ENCODE measurements around the gene CDH19. TPM values are rescaled to one million over a fixed set of nuclear protein-coding genes. Genes with fewer than 3 reads are reported as not detected.

The CDH19 gene
- total RNA-seq, 6 experiments from 2014 or later: 0.84 to 4.6 (median 1.9) TPM

- DNase-seq: no peak
- WGBS (ENCODE audit: insufficient coverage, low coverage, low lambda C conversion rate, missing lambda C conversion rate): 37% methylated on average over 4 of the region's 4 CpGs
- Histone ChIP-seq H3K27ac (no peak overlapping the region), H3K4me1 (no peaks in the 10 kb centered on the region), H3K36me3 (no peaks in the 10 kb centered on the region), H3K4me3 (no peak overlapping the region), H3K9me3 (no peaks in the 10 kb centered on the region), H3K27me3 (no peaks in the 10 kb centered on the region)
- ATAC-seq: no peak
- intact Hi-C loops (cut with DNase I): no loop called here
- TF ChIP-seq CTCF (IDR thresholded peaks at IDR 0.05): no peak
Observed at GRCh38 chr18:66587430-66587829, 16.5 kb downstream of the CDH19 start.

- H3K36me3 ChIP-seq: no peaks in the 10 kb centered on the region
- no peaks in the 10 kb centered on the region for H3K9me3 ChIP-seq
- H3K4me1 ChIP-seq: no peaks in the 10 kb centered on the region
- no peak overlapping the region for H3K4me3 ChIP-seq
- no peak for TF ChIP-seq POLR2A (IDR thresholded peaks at IDR 0.05)
- TF ChIP-seq CTCF (IDR thresholded peaks at IDR 0.05): no peak
- H3K27me3 ChIP-seq: no peaks in the 10 kb centered on the region
- DNase-seq (no peak), ATAC-seq (no peak)
- intact Hi-C loops (cut with DNase I): no loop called here
- no peak overlapping the region for H3K27ac ChIP-seq
Observed at GRCh38 chr18:66582211-66582610, 21.7 kb downstream of the CDH19 start.

- TF ChIP-seq POLR2A (IDR thresholded peaks at IDR 0.05) (no peak), CTCF (IDR thresholded peaks at IDR 0.05) (no peak)
- Histone ChIP-seq H3K4me1 (no peaks in the 10 kb centered on the region), H3K9me3 (no peaks in the 10 kb centered on the region), H3K27me3 (no peaks in the 10 kb centered on the region), H3K4me3 (no peak overlapping the region), H3K27ac (no peak overlapping the region), H3K36me3 (no peaks in the 10 kb centered on the region)
- ATAC-seq (no peak), DNase-seq (no peak)
- intact Hi-C loops (cut with DNase I): no loop called here
- 62% methylated on average over 2 of the region's 2 CpGs for WGBS (ENCODE audit: insufficient coverage, low coverage, low lambda C conversion rate, missing lambda C conversion rate)
Observed at GRCh38 chr18:66575263-66575662, 28.6 kb downstream of the CDH19 start.

- ATAC-seq (no peak), DNase-seq (no peak)
- Histone ChIP-seq H3K9me3 (no peaks in the 10 kb centered on the region), H3K27me3 (no peaks in the 10 kb centered on the region), H3K36me3 (no peaks in the 10 kb centered on the region), H3K4me1 (no peaks in the 10 kb centered on the region), H3K4me3 (no peak overlapping the region), H3K27ac (no peak overlapping the region)
- no peak for TF ChIP-seq CTCF (IDR thresholded peaks at IDR 0.05)
- no peak for TF ChIP-seq POLR2A (IDR thresholded peaks at IDR 0.05)
- 66% methylated on average over 6 of the region's 6 CpGs for WGBS (ENCODE audit: insufficient coverage, low coverage, low lambda C conversion rate, missing lambda C conversion rate)
- intact Hi-C loops (cut with DNase I): no loop called here
Observed at GRCh38 chr18:66571845-66572244, 32.0 kb downstream of the CDH19 start.

DNA sequence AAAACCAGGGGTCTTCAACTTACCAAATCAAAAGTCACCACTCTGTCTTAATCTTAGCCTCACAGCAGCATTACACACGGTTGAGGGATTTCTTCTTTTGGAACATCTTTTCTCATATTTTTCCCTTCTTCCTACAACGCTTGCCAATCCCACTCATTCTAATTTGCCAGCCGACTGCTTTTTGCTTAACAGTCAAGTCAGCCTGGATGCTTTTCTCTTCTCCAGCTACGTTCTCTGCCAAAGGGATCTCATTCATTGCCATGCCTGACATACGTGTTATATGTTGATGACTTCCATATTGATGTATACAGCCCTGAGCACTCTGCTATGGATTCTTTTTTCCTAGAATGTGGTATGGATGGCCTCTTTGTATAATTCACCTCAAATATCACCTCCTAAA is 37.3 kb downstream of the CDH19 start:
- intact Hi-C loops (cut with DNase I): no loop called here
- TF ChIP-seq CTCF (IDR thresholded peaks at IDR 0.05) (no peak), POLR2A (IDR thresholded peaks at IDR 0.05) (no peak)
- WGBS (ENCODE audit: insufficient coverage, low coverage, low lambda C conversion rate, missing lambda C conversion rate): 47% methylated on average over 5 of the region's 5 CpGs

More for the DNA sequence above, 37.3 kb downstream of the CDH19 start:
- H3K27me3 ChIP-seq: no peaks in the 10 kb centered on the region
- no peak overlapping the region for H3K4me3 ChIP-seq
- ATAC-seq: no peak
- H3K4me1 ChIP-seq: no peaks in the 10 kb centered on the region
- H3K9me3 ChIP-seq: no peaks in the 10 kb centered on the region
- DNase-seq: no peak
- H3K27ac ChIP-seq: no peak overlapping the region
- H3K36me3 ChIP-seq: no peaks in the 10 kb centered on the region
